HG02571 (cell line): Measurements from ENCODE around the gene THTPA.

Experiments used
- ATAC-seq: cut with Tn5 transposase; IDR thresholded peaks from one replicate; pipeline ENCODE4 v1.9.1; 2021; ENCODE audit warnings: mild to moderate bottlenecking, moderate library complexity; ENCODE audit not compliant: unreplicated experiment

THTPA gene, protein sequence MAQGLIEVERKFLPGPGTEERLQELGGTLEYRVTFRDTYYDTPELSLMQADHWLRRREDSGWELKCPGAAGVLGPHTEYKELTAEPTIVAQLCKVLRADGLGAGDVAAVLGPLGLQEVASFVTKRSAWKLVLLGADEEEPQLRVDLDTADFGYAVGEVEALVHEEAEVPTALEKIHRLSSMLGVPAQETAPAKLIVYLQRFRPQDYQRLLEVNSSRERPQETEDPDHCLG

GRCh38 chr14:23555882-23556699, at the start of gene THTPA:
TSS of gene THTPA (plus strand) at chr14:23556271. CDS start at chr14:23556758, 487 bp downstream.
- ATAC-seq: peak; percentile 78

DNA sequence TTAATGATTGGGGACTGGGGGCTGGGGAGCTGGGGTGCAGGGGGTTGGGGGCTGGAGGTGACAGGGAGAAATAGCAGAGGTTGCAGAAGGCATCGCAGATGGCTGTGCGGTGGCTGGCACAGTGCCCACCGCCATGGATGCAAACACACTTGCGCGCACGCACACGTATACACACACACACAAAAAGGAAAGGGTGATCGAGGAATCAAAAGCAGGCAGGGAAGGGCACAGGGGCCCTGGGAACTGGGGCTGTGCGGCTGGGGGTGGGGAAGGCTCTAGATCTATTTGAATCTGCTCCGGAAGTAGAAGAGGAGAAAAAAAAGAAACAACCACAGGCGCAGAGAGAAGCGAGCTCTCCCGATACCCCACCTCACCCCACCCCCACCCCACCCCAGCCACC, 43.9 kb upstream of the THTPA start:
- ATAC-seq: no peak

- ATAC-seq: no peak
These were observed 42.9 kb upstream of the THTPA start for GRCh38 chr14:23513005-23513817.

- ATAC-seq: no peak
These were observed 42.0 kb upstream of the THTPA start for GRCh38 chr14:23513818-23514643.

DNA sequence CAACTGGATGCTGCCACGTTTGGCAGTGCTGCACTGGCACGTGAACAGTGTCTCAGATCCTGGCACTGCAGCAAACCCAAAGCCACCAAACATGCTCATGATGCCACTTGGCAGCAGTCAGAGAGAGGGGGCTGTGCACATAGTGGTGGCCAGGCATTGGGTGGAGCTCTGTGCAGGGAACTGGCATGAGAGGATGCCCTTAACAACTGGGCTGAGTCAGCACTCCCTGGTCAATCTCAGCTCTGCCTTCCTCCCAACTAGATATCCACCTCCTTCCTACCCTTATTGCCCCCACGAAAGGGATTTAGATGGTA, 41.5 kb upstream of the THTPA start:
- ATAC-seq: no peak

DNA sequence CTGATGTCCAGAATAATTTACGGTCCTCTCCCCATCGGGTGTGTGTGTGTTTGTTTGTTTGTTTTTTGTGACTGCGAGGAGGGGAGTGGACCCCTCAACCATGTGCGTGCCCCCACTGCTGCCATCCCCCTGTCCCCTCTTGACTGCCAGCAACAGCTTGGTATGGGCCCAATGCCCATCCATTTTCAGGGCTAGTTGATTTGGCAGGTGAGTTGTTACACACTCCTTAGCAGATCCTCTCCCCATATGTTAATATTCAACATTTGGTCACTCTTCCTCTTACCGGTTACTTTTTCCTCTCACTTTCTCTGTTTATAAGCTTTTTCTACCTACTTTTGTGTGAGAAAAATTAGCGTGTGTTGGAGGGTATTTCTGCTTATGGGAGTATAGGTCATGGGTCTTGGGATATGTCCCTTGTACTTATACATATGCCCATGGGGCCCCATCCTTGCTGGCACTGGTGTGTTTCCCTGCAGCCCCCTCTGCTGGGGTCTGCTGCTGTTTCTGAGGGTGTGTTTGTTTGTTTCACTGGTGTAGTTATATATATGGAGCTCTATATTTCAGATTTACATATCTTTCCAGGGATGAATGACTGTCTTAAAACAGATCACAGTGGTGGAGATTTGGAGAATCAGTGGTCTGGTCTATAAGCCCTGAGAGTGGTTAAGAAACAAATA, 38.3 kb upstream of the THTPA start:
- no peak for ATAC-seq

DNA sequence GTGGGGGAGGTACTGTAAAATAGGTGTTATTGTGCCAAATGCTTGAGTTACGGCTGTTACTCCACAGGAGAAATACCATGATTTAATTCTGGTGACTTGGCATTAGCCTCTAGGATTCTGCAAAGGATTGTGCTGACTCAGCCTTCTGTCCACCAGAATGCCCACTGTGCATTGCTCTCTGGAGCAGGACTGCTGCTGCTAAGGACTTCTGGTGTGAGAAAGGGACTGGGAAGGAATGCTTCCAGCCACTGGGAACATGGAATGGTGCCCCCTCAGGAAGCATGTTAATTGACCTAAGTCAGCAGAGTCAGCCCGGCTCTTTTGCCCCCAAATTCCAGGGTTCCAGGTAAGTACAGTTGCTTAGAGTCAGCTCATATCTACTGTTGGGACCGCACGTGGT, 37.4 kb upstream of the THTPA start:
- no peak for ATAC-seq

DNA sequence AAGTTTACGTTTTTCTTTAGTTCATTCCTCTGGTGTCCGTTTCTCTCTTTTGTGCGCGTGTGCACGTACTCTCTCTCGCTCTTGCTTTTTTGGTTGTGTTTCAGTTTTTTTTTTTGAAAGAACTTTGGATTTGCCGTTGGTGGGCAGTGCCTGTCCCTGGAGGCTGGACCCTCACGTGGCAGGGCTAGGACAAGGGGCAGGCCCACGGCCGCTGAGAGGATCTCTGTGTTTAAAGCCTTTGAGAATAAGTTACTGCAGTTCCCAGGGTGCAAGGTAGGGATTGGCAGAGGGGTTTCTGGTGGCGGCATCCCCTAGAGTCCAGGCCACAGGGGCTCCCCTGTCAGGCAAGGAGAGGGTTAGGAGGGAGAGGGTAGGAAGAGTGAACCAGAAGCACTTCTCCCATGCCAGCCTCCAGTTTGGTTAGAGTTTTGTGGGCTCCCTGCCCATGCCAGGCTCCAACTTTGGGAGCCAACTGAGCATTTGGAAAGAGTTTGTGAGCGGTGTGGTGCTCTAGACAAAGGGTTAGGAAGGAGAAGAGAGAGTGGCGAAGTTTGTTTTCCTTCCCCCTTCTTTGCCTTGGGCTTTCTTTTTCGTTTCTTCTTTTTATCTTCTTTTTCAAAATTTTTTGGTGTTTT, 35.1 kb upstream of the THTPA start:
- no peak for ATAC-seq

DNA sequence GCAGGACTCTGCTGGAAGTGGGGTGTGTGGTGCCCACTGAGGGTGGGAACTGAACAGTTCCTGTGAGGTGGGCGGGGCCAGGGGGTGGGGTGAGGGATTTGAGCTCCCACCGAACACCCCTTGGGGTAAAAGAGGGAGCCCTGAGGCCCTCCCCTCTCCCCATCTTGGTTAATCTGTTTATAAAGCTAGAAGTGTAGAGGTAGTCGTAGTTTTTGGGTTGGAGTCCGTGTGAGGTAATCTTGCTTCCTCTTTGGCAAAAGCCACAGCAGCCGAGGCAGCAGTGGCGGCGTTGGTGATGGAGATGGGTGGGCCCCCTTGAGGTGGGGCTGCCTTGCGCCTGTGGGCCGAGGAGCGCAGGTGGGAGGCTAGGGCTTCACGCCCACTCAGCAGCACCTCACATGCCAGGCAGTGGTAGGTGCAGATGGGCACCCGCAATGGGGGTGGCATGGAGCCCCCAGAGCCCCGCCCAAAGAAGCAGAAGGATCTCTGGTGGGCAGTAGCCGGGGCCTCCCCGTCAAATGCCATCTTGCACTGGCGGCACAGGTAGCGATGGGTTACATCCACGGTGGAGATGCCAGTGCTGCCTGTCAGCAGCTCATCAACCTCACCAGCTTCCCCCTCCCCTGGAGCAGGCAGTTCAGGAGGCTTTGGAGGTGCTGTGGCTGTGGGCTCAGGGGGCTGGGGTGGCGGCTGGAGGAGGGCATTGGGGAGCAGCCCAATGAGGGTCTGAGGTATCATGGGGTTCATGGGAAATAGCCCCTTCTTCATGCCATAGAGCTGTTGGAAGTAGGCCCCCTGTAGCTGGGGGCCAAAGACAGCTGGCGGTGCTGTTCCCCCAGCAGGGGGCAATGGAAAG, 34.1 kb upstream of the THTPA start:
- ATAC-seq: no peak

DNA sequence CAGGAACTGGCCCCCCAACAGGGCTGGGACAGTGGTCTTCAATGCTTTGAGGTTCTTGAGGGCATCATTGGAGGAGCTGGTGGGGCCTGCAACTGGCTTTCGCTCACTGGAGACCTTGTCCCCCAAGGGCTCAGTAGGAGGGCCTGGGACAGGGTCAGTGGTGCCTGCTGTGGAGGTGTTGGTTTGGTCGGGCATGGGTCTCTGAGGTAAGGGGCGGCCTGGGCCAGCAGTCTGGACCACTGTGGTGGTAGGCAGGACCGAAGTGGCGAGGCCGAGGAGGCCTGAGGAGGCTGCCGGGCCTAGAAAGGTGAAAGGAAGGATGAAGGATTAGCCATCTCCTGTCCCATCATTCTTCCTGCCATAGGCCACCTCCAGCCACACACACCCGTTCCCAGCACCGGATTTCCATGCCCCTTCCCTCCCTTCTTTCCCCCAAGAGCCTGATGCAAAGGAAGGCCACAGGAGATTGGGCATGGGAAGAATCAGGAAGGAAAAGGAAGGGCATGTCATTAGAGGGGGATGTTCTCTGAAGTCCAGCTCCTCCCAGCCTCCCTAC, 33.4 kb upstream of the THTPA start:
- no peak for ATAC-seq

DNA sequence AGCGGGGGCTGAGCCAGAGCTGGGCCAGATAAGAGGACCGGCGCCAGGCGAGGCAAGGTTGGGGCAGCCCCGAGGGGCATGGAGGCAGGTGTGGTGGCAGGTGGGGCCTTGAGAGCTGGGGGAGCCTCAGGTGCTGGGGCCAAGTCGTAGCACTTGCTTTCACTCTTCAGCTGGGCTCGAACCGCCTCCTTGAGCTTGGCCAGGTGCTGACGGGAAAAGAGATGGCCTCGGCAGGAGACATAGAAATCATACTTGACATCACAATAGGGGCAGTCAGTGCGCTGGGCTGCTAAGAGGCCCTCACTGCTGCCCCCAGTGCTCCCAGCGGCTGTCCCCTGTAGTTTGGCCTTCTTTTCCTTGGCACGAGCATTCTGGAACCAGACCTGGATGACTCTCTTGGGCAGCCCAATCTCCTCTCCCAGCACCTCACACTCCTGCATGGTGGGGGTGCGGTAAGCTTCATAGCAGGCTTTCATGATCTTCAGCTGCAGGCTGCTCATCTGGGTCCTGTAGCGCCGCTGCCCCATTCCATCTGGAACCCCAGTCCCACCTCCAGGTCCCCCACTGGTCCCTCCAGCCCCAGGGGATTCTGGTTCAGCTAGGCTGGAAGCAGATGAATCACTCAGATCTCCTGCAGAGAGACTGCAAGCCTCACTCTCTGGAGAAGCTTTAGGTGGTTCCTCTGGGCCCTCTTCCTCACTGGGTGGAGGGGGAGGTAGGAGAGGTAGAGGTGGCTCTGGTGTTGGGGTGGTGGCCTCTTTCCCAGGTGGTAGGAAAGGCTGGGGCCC, 32.6 kb upstream of the THTPA start:
- ATAC-seq: no peak

DNA sequence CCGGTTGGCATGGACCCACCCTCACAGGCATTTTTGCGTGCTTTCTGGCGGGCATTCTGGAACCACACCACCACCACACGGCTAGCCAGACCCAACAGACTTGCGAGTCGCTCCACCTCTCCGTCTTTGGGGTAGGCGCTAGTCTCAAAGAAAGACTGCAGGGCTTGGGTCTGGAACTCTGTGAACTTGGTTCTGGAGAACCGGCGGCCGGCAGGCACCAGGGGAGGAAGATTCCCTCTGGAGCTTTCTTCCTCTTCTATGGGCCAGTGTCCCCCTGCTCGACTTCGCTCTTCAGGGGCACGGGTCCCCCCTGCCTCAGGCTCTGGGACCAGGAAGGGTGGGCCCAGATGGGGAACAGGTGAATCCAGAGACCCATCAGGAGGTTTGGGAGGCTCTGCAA, 31.1 kb upstream of the THTPA start:
- ATAC-seq: no peak

DNA sequence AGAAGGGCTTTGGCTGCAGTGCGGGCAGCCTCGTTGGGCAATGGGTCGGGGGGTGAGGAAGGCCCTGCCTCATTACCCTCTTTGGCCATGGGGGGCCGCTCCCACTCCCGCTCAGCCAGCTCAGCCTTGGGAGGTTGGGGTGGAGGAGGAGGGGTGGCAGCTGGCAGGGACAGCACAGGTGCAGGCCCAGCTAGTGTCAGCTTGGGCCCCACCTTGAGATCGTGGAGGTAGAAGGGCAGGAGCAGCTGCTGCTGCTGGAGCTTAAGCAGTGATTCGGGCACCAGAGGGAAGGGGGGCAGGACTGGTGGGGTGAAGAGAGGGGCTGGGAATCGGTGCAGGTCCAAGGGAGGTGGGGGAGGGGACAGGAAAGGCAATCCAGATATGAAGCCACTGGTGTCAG, 30.5 kb upstream of the THTPA start:
- no peak for ATAC-seq

GRCh38 chr14:23528555-23528954, 27.5 kb upstream of the THTPA start:
- ATAC-seq: no peak

- ATAC-seq: no peak
These were observed 27.1 kb upstream of the THTPA start for GRCh38 chr14:23529016-23529415.

DNA sequence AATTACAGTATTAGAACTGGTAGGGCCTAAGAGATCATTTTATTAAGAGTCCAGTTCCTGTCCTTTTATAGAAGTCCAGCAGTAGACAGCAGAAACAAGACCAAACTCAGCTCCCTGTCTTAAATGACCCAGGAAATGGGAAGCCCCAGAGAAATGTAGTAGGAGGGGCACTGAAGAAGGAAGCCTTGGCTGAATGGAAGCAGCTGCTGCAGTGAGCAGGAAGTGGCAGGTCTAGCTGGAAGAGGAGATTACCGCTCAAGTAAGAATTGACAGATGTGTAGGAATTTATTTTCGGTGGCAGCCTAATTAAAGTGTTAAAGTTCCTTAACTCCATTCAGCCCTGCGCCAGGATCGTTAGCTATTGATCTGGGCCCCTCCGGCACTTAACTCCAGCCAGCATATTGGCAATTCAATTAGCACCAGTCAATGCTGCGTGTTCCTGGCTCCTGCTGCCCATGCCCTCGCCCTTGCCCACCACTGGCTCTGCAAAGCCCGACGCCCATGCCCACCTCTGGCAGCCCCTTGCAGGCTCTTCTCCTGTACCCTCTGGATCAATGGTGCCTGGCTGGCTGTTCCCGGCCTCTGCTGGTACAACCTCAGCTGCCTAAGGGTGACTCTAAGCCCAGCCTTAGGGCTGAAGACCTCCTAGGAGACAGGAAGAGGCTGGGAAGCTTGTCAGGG, 25.6 kb upstream of the THTPA start:
- ATAC-seq: no peak

DNA sequence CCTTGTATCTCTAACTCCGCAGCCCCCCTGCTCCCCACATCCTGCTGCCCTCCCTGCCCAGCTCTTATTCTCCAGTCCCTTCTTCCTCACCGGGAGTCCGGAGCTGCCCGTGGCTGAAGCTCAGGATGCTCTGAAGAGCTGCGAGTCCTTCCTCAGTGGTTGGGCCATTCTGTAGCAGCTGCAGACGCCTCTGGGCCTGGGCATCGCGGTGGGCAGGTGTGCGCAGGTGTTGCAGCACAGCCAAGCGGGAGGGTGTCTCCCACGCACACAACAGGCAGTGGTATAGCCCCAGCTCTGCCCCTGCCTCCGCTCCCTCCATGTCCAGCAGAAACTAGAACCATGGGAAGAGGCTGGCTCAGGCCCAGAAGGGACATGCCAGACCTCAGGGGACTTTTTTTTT, 24.7 kb upstream of the THTPA start:
- no peak for ATAC-seq
